Transverse colon (tissue), 4 donors: ENCODE measurements around the gene CLIC6. TPM values are rescaled to one million over a fixed set of nuclear protein-coding genes. Genes with fewer than 3 reads are reported as not detected.

Experiments
- DNase-seq: peaks from one replicate; pipeline ENCODE4 v3.0.0-alpha.2; 2019
- H3K27ac ChIP-seq, 4 donors: fragments of 200-600 bp; sonication (generic); 2 replicates each; pipeline ENCODE4 v1.5.1; 2016 to 2018; ENCODE audit warnings: inconsistent platforms in 4 of 4
- H3K27me3 ChIP-seq: fragments of 200-600 bp; sonication (generic); 2 replicates; pipeline ENCODE4 v1.5.1; 2017; ENCODE audit warnings: inconsistent platforms
- H3K36me3 ChIP-seq, 4 donors: fragments of 200-600 bp; sonication (generic); 2 replicates each; pipeline ENCODE4 v1.5.1; 2017 to 2019; ENCODE audit warnings: inconsistent platforms in 4 of 4
- H3K4me1 ChIP-seq, 4 donors: fragments of 200-600 bp; sonication (generic); 2 replicates each; pipeline ENCODE4 v1.5.1; 2017 to 2020; ENCODE audit warnings: inconsistent platforms in 4 of 4
- H3K4me3 ChIP-seq, 4 donors: fragments of 200-600 bp; sonication (generic); 1 replicate in 1 of 4; 2 replicates in 3 of 4; pipeline versions ENCODE4 v1.5.1 to v1.6.1; 2017 to 2019; ENCODE audit warnings: inconsistent platforms in 4 of 4
- H3K9me3 ChIP-seq, 2 donors: fragments of 200-600 bp; sonication (generic); 2 replicates each; pipeline ENCODE4 v1.5.1; 2017 to 2019; ENCODE audit warnings: inconsistent platforms in 2 of 2
- CTCF ChIP-seq, 5 experiments: fragments of 200-600 bp in 3 of 5; fragments of 450-650 bp in 2 of 5; sonication (generic) in 3 of 5; IDR thresholded peaks; 1 replicate in 2 of 5; 2 replicates in 3 of 5; pipeline ENCODE4 v1.5.1; 2016 to 2017; ENCODE audit warnings: antibody characterized with exemption in 5 of 5, inconsistent platforms in 3 of 5, mild to moderate bottlenecking in 2 of 5, moderate library complexity in 1 of 5
- EP300 ChIP-seq: sonication (generic); formaldehyde crosslinking; IDR thresholded peaks from one replicate; pipeline ENCODE4 v1.6.1; 2017; ENCODE audit warnings: antibody characterized with exemption, low read depth
- POLR2A ChIP-seq: fragments of 450-650 bp; IDR thresholded peaks from one replicate; pipeline ENCODE4 v1.6.1; 2016; ENCODE audit warnings: antibody characterized with exemption, mild to moderate bottlenecking, moderate library complexity
- POLR2AphosphoS5 ChIP-seq, 3 donors: sonication (generic); formaldehyde crosslinking; IDR thresholded peaks; one replicate each; pipeline ENCODE4 v1.6.1; 2016; ENCODE audit warnings: antibody characterized with exemption in 3 of 3
- WGBS, 2 donors: methylation state at CpG; one replicate each; pipeline ENCODE4 v1.1.5; 2018; ENCODE audit warnings: low coverage in 1 of 2; 5-methylcytosine and 5-hydroxymethylcytosine counted together
- in situ Hi-C, 4 donors: fragments of 200-750 bp; cut with MboI; loops; one replicate each; pipeline versions ENCODE4 v1.15.0 to v1.15.1; 2017; ENCODE audit warnings: low sequenced_read_pairs in 3 of 4, low pct_ligation_motif_present in 1 of 4, low pct_unique_long_range_greater_than_20kb in 1 of 4
- intact Hi-C: fragments of 100-400 bp; cut with DNase I; formaldehyde crosslinking; loops from one replicate; pipeline ENCODE4 v1.15.1; 2023; ENCODE audit warnings: low total_unique reads
- total RNA-seq, 4 donors: library from RNA; depleted of rRNA; stranded (reverse); fragments of >200 nt; gene quantifications; one replicate each; pipeline ENCODE4 v1.1.0, GENCODE V29; 2016

CLIC6 gene
- total RNA-seq, 4 donors from 2014 or later, result 0.37 to 4.9 (median 3.7) TPM; not detected in 1

GRCh38 chr21:34693192-34693810, 24.5 kb downstream of the CLIC6 start:
- WGBS, 2 donors, result 57 to 62% methylated on average over 5 to 6 of the region's 6 CpGs
- in situ Hi-C loops (no loop called here), intact Hi-C loops (no loop called here)
- peak; percentile 44 for DNase-seq
- TF ChIP-seq CTCF (IDR thresholded peaks at IDR 0.05) (peak; percentile 85 to 89 (median 86)), EP300 (no peak)
- H3K27me3 ChIP-seq, result no peaks in the 10 kb centered on the region
- H3K4me3 ChIP-seq, result no peak overlapping the region
- no peaks in the 10 kb centered on the region for H3K9me3 ChIP-seq
- no peaks in the 10 kb centered on the region for H3K36me3 ChIP-seq
- H3K27ac ChIP-seq, result peak overlapping the region in 3 of 4 donors; percentile 51 to 79 (median 78)
- H3K4me1 ChIP-seq, result peaks cover 17 to 42% (median 30%) of the 10 kb centered on the region in 4 donors

GRCh38 chr21:34695434-34695833, 26.6 kb downstream of the CLIC6 start:
- intact Hi-C loops (no loop called here), in situ Hi-C loops (no loop called here)
- TF ChIP-seq POLR2AphosphoS5 (IDR thresholded peaks at IDR 0.05) (no peak), CTCF (IDR thresholded peaks at IDR 0.05) (no peak), POLR2A (no peak), EP300 (no peak)
- H3K4me3 ChIP-seq, result no peak overlapping the region
- H3K36me3 ChIP-seq, result no peaks in the 10 kb centered on the region
- H3K27me3 ChIP-seq, result no peaks in the 10 kb centered on the region
- DNase-seq, result no peak
- peaks cover 12 to 36% (median 25%) of the 10 kb centered on the region in 4 donors for H3K4me1 ChIP-seq
- no peak overlapping the region for H3K27ac ChIP-seq
- WGBS, 2 donors, result 48 to 100% methylated on average over 1 to 2 of the region's 2 CpGs
- H3K9me3 ChIP-seq, result no peaks in the 10 kb centered on the region

- 71% methylated on average over 1 of the region's 1 CpG; no CpG with 5 or more reads in 1 of the 2 donors for WGBS, 2 donors
Observed at GRCh38 chr21:34696121-34696520, 27.3 kb downstream of the CLIC6 start.

GRCh38 chr21:34697826-34698225, 29.0 kb downstream of the CLIC6 start:
- WGBS, 2 donors, result 80 to 85% methylated on average over 1 to 3 of the region's 3 CpGs
- DNase-seq, result no peak
- no peaks in the 10 kb centered on the region for H3K27me3 ChIP-seq
- in situ Hi-C loops (no loop called here), intact Hi-C loops (no loop called here)
- TF ChIP-seq POLR2A (no peak), CTCF (IDR thresholded peaks at IDR 0.05) (no peak), EP300 (no peak), POLR2AphosphoS5 (IDR thresholded peaks at IDR 0.05) (no peak)
- H3K4me3 ChIP-seq, result no peak overlapping the region
- no peaks in the 10 kb centered on the region for H3K36me3 ChIP-seq
- no peak overlapping the region for H3K27ac ChIP-seq
- H3K9me3 ChIP-seq, result no peaks in the 10 kb centered on the region
- peaks cover 3 to 12% (median 11%) of the 10 kb centered on the region in 4 donors for H3K4me1 ChIP-seq

More at GRCh38 chr21:34696121-34696520, 27.3 kb downstream of the CLIC6 start:
- H3K27me3 ChIP-seq, result no peaks in the 10 kb centered on the region
- DNase-seq, result no peak
- TF ChIP-seq POLR2A (no peak), POLR2AphosphoS5 (IDR thresholded peaks at IDR 0.05) (no peak), EP300 (no peak), CTCF (IDR thresholded peaks at IDR 0.05) (no peak)
- H3K27ac ChIP-seq, result no peak overlapping the region
- peaks cover 5 to 29% (median 23%) of the 10 kb centered on the region in 4 donors for H3K4me1 ChIP-seq
- H3K36me3 ChIP-seq, result no peaks in the 10 kb centered on the region
- in situ Hi-C loops (no loop called here), intact Hi-C loops (no loop called here)
- H3K9me3 ChIP-seq, result no peaks in the 10 kb centered on the region
- H3K4me3 ChIP-seq, result no peak overlapping the region
